NCI-H1105 treated with DMSO at 0.1 percent for 48 hours (cell line): ENCODE measurements around the gene BMP8A.
"Not testable (repeated sequence)": the region's sequence is repeated elsewhere in the genome, so short reads cannot be mapped to it uniquely, and the experiment has no call there.

Source experiments
- DNase-seq: peaks from one replicate; lab custom pipeline; 2025; lab: John Stamatoyannopoulos, UW

Gene BMP8A

GRCh38 chr1:39483276-39483675, 8.2 kb upstream of the BMP8A start:
- DNase-seq: no peak

GRCh38 chr1:39484564-39484963, 6.9 kb upstream of the BMP8A start:
- DNase-seq: no peak

GRCh38 chr1:39485046-39485803, 6.2 kb upstream of the BMP8A start:
- no peak for DNase-seq

- no peak for DNase-seq
These were observed 3.4 kb upstream of the BMP8A start for GRCh38 chr1:39488012-39488545.

GRCh38 chr1:39488793-39489566, 2.5 kb upstream of the BMP8A start:
- DNase-seq: no peak

GRCh38 chr1:39489567-39490239, 1.7 kb upstream of the BMP8A start:
- no peak for DNase-seq

GRCh38 chr1:39490596-39491145, 765 bp upstream of the BMP8A start:
- DNase-seq: peak; percentile 56

GRCh38 chr1:39492118-39493042, 944 bp downstream of the BMP8A start:
- DNase-seq: not testable (repeated sequence)

GRCh38 chr1:39493043-39493810, 1.8 kb downstream of the BMP8A start:
- not testable (repeated sequence) for DNase-seq

- no peak for DNase-seq
These were observed 3.4 kb downstream of the BMP8A start for GRCh38 chr1:39494671-39495410.

- DNase-seq: not testable (repeated sequence)
These were observed 5.1 kb downstream of the BMP8A start for GRCh38 chr1:39496520-39496919.

GRCh38 chr1:39497585-39497984, 6.1 kb downstream of the BMP8A start:
- no peak for DNase-seq

- DNase-seq: not testable (repeated sequence)
These were observed 6.8 kb downstream of the BMP8A start for GRCh38 chr1:39498096-39498710.

GRCh38 chr1:39498821-39499220, 7.4 kb downstream of the BMP8A start:
- not testable (repeated sequence) for DNase-seq

- no peak for DNase-seq
These were observed 8.2 kb downstream of the BMP8A start for GRCh38 chr1:39499668-39500067.

- no peak for DNase-seq
These were observed 9.5 kb downstream of the BMP8A start for GRCh38 chr1:39500862-39501389.

GRCh38 chr1:39501666-39502065, 10.2 kb downstream of the BMP8A start:
- no peak for DNase-seq

- DNase-seq: not testable (repeated sequence)
These were observed 13.0 kb downstream of the BMP8A start for GRCh38 chr1:39504436-39504835.

- no peak for DNase-seq
These were observed 13.9 kb downstream of the BMP8A start for GRCh38 chr1:39505289-39505688.
